ENCODE results near the gene SLC66A1. TPM values are rescaled to one million over a fixed set of nuclear protein-coding genes. Genes with fewer than 3 reads are reported as not detected.

The SLC66A1 gene
- total RNA-seq, 1 donor from 2014 or later, result 8.9 TPM

- intact Hi-C loops (cut with micrococcal nuclease), result no loop called here
Measured at GRCh38 chr1:19359357-19359756, 47.2 kb downstream of the SLC66A1 start.

- intact Hi-C loops (cut with micrococcal nuclease), result no loop called here
Measured at GRCh38 chr1:19360016-19360415, 47.9 kb downstream of the SLC66A1 start.

GRCh38 chr1:19360432-19360831, 48.3 kb downstream of the SLC66A1 start:
- intact Hi-C loops (cut with micrococcal nuclease), result no loop called here

GRCh38 chr1:19360843-19361610, 48.9 kb downstream of the SLC66A1 start:
- intact Hi-C loops (cut with micrococcal nuclease), result no loop called here

GRCh38 chr1:19361611-19362147, 49.6 kb downstream of the SLC66A1 start:
- intact Hi-C loops (cut with micrococcal nuclease), result no loop called here

- intact Hi-C loops (cut with micrococcal nuclease), result no loop called here
Measured at GRCh38 chr1:19363536-19364152, 51.5 kb downstream of the SLC66A1 start.

GRCh38 chr1:19365721-19366120, 53.6 kb downstream of the SLC66A1 start:
- intact Hi-C loops (cut with micrococcal nuclease), result no loop called here

GRCh38 chr1:19366599-19367536, 54.7 kb downstream of the SLC66A1 start:
- intact Hi-C loops (cut with micrococcal nuclease), result no loop called here

GRCh38 chr1:19367584-19368041, 55.5 kb downstream of the SLC66A1 start:
- intact Hi-C loops (cut with micrococcal nuclease), result no loop called here

GRCh38 chr1:19368050-19368449, 55.9 kb downstream of the SLC66A1 start:
- intact Hi-C loops (cut with micrococcal nuclease), result no loop called here

GRCh38 chr1:19368964-19369363, 56.8 kb downstream of the SLC66A1 start:
- intact Hi-C loops (cut with micrococcal nuclease), result no loop called here

GRCh38 chr1:19369396-19370090, 57.4 kb downstream of the SLC66A1 start:
- intact Hi-C loops (cut with micrococcal nuclease), result no loop called here

- intact Hi-C loops (cut with micrococcal nuclease), result no loop called here
Measured at GRCh38 chr1:19370453-19371170, 58.5 kb downstream of the SLC66A1 start.

GRCh38 chr1:19371226-19372135, 59.4 kb downstream of the SLC66A1 start:
- intact Hi-C loops (cut with micrococcal nuclease), result no loop called here

- intact Hi-C loops (cut with micrococcal nuclease), result no loop called here
Measured at GRCh38 chr1:19372136-19372514, 60.0 kb downstream of the SLC66A1 start.

GRCh38 chr1:19372602-19373001, 60.5 kb downstream of the SLC66A1 start:
- intact Hi-C loops (cut with micrococcal nuclease), result no loop called here

- intact Hi-C loops (cut with micrococcal nuclease), result no loop called here
Measured at GRCh38 chr1:19373211-19374082, 61.3 kb downstream of the SLC66A1 start.

Data from T-helper 1 cell treated with Interleukin-12 subunit alpha and Interleukin-12 subunit beta and Interleukin-4 antibody, amounts not matched to agents 30 ng/mL and 1 ng/mL, for 36 hours (primary cell).